ENCODE results near the gene GSTO2. TPM values are rescaled to one million over a fixed set of nuclear protein-coding genes. Genes with fewer than 3 reads are reported as not detected.

The GSTO2 gene
- total and polyA plus RNA-seq, 10 of the 15 experiments (the other 5 are each of a cell fraction or from before 2014, with no cell fraction given) = 0.16 to 0.86 (median 0.46) TPM

GRCh38 chr10:104307576-104308438 lies 38.8 kb downstream of the GSTO2 start:
- peaks cover 2 to 10% of the 10 kb centered on the region in 2 experiments; a peak in 2 of 4 replicates for H3K36me3 ChIP-seq (ENCODE audit: control insufficient read depth in 2 of 2, insufficient read depth in 2 of 2, low read length in 1 of 2)
- no peak for DNase-seq (ENCODE audit: low read depth, low spot score)
- POLR2A ChIA-PET = interaction anchor here (1.9 to 2.3 kb wide), 3 partner anchors 36 to 46 kb away, joined by 5 to 7 read pairs (median 7); partner anchors contain the start of gene CFAP58
- peak overlapping the region; percentile 70 for H3K4me2 ChIP-seq (ENCODE audit: control insufficient read depth, insufficient read depth)
- no peak overlapping the region for H2AFZ ChIP-seq (ENCODE audit: control insufficient read depth, low read depth, low read length)
- no peaks in the 10 kb centered on the region for H3K27me3 ChIP-seq (replicated peaks in 1 of 2; ENCODE audit: control insufficient read depth in 2 of 2, insufficient read depth in 2 of 2, low read length in 1 of 2)
- no peak for FAIRE-seq
- peak; percentile 41 for TF ChIP-seq ZBTB40 (IDR thresholded peaks at IDR 0.05; ENCODE audit: borderline replicate concordance)
- TF ChIP-seq SMARCA5 (IDR thresholded peaks at IDR 0.05) = 0 out of 2 replicates have a peak, but pooled peaks have one; percentile 25
- no peak for TF ChIP-seq CHD2 (IDR thresholded peaks at IDR 0.05; ENCODE audit: borderline replicate concordance, low read depth, low read length)
- ATAC-seq = 0 out of 3 replicates have a peak, but pooled peaks have one; percentile 7
- H3K9me3 ChIP-seq (replicated peaks; ENCODE audit: control insufficient read depth, insufficient read depth, low read length) = no peaks in the 10 kb centered on the region; the same call in 2 of the 3 replicates
- H3K27ac ChIP-seq (ENCODE audit: control insufficient read depth, insufficient read depth) = peak overlapping the region; percentile 13; the same call in 1 of the 2 replicates
- in situ Hi-C loops (cut with MboI) = no loop called here
- SMC1A ChIA-PET (ENCODE audit: uncharacterized antibody, unreplicated experiment) = interaction anchor here (0.6 to 7.3 kb wide), 11 partner anchors 9 to 1258 kb away, joined by 3 to 187 read pairs (median 4); partner anchors contain the start of genes CFAP58 and ITPRIP
- H3K9ac ChIP-seq (ENCODE audit: control insufficient read depth, insufficient read depth, low read length) = no peak overlapping the region
- intact Hi-C loops (cut with micrococcal nuclease; ENCODE audit: unreplicated experiment) = loop anchor here (2.0 kb wide), 1 partner anchor 29 kb away; no protein-coding TSS in a partner anchor
- H4K20me1 ChIP-seq (ENCODE audit: control insufficient read depth, insufficient read depth) = no peaks in the 10 kb centered on the region
- CTCF ChIA-PET = interaction anchor here (0.6 to 13.3 kb wide), 14 partner anchors 9 to 420 kb away, joined by 3 to 419 read pairs (median 10); partner anchors contain the start of genes CFAP58 and ITPRIP
- BruUV-seq (replicated peaks) = no TSS peak
- no peaks in the 10 kb centered on the region for H3K79me2 ChIP-seq (ENCODE audit: control insufficient read depth, insufficient read depth, low read length)
- WGBS (ENCODE audit: insufficient coverage, insufficient replicate concordance, low lambda C conversion rate, missing lambda C conversion rate) = 66% methylated on average over 10 of the region's 10 CpGs
- no peak overlapping the region; the same call in 1 of the 2 replicates for H3K4me3 ChIP-seq
- RAD21 ChIA-PET (ENCODE audit: unreplicated experiment) = interaction anchor here (1.5 to 9.0 kb wide), 4 partner anchors 15 to 44 kb away, joined by 3 to 137 read pairs (median 21); partner anchors contain the start of genes CFAP58 and ITPRIP
- peaks cover 26% of the 10 kb centered on the region for H3K4me1 ChIP-seq (ENCODE audit: control insufficient read depth, insufficient read depth, low read length)

All from GM12878 (cell line).